Measurements from ENCODE around the gene ANAPC5.
"Not testable (repeated sequence)": the region's sequence is repeated elsewhere in the genome, so short reads cannot be mapped to it uniquely, and the experiment has no call there.

ANAPC5 gene

DNA sequence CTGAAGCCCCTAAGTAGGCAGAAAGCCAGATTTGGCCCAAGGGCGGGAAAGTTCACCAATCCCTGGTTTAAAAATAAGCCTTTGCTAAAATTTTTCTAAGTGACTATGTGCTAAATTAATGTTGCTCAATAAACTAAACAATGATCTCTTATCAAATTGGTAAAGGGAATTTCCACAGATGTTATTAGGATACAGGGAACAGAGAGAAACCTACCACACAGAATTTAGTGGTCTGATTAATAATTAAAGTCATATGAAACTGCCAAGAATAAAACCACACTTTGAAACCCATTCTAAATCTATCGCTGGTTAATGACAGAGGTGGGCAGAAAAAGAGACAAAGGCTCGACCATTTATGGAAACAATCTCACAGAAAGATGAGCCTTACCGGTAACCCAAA, 22.0 kb downstream of the ANAPC5 start:
- H3K9me3 ChIP-seq (ENCODE audit: control insufficient read depth, insufficient read depth, low read length): no peaks in the 10 kb centered on the region
- H3K4me1 ChIP-seq (ENCODE audit: control insufficient read depth, insufficient read depth, low read length): no peaks in the 10 kb centered on the region
- H3K4me3 ChIP-seq (ENCODE audit: low read depth, low read length): no peak overlapping the region
- no peaks in the 10 kb centered on the region for H3K27me3 ChIP-seq (ENCODE audit: control insufficient read depth, insufficient read depth, low read length)
- no peak overlapping the region for H3K9ac ChIP-seq (ENCODE audit: low read depth, low read length)
- peaks cover 36% of the 10 kb centered on the region for H3K36me3 ChIP-seq (ENCODE audit: control insufficient read depth, insufficient read depth, low read length)

DNA sequence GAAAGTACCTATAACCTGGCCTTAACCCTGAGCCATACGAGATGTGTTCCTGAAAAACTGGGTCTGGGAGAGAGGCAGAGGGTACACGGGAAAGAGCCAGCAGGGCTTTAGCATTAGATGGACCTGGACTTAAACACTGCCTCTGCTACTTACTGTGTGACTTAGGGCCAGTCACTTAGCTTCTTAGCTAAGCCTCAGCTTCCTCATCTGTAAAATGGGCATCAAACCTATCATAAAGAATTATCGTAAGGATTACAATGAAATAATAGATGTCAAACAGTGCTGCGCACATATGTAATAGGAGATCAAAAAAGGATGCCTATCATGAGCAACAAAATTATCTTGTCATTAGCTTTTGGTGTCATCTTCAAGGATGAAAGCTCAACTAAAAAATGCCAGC, 23.6 kb downstream of the ANAPC5 start:
- Histone ChIP-seq H3K4me3 (ENCODE audit: low read depth, low read length) (no peak overlapping the region), H3K27me3 (ENCODE audit: control insufficient read depth, insufficient read depth, low read length) (no peaks in the 10 kb centered on the region), H3K36me3 (ENCODE audit: control insufficient read depth, insufficient read depth, low read length) (peaks cover 32% of the 10 kb centered on the region), H3K4me1 (ENCODE audit: control insufficient read depth, insufficient read depth, low read length) (no peaks in the 10 kb centered on the region), H3K9me3 (ENCODE audit: control insufficient read depth, insufficient read depth, low read length) (no peaks in the 10 kb centered on the region), H3K9ac (ENCODE audit: low read depth, low read length) (no peak overlapping the region)

DNA sequence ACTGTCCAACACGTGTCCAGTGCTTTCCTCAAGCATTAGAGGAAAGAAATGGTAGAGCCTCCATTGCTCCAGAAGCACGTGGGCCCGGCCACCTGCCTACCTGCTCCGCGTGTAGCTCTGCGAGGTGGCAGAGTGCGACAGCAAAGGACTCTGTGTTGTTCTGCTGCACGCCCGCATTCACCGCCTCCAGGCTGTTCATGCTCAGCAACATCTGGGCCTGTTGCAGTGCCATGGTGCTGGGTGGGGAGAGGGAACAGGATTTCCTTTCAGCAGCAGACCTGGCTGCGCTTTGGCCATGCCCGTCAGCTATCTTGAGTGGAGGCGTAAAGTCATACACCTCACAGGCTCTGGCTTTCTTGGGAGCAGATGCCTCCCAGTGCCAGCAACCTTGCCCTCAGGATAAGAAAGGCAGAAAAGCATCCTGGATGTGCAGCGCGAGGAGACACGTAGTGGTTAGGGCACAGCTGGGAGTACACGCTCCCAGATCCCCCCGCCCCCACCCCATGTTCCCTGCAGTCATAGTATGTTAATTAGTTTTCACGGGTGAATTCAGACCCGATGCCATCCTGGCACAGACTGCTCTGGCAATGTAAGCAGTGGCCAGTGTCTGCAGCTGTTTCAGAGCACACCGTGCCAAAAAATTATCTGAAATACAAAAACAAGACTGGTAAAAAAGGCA, 25.1 kb downstream of the ANAPC5 start:
- Histone ChIP-seq H3K9me3 (ENCODE audit: control insufficient read depth, insufficient read depth, low read length) (no peaks in the 10 kb centered on the region), H3K36me3 (ENCODE audit: control insufficient read depth, insufficient read depth, low read length) (peaks cover 30% of the 10 kb centered on the region), H3K4me3 (ENCODE audit: low read depth, low read length) (no peak overlapping the region), H3K9ac (ENCODE audit: low read depth, low read length) (no peak overlapping the region), H3K4me1 (ENCODE audit: control insufficient read depth, insufficient read depth, low read length) (no peaks in the 10 kb centered on the region), H3K27me3 (ENCODE audit: control insufficient read depth, insufficient read depth, low read length) (no peaks in the 10 kb centered on the region)

DNA sequence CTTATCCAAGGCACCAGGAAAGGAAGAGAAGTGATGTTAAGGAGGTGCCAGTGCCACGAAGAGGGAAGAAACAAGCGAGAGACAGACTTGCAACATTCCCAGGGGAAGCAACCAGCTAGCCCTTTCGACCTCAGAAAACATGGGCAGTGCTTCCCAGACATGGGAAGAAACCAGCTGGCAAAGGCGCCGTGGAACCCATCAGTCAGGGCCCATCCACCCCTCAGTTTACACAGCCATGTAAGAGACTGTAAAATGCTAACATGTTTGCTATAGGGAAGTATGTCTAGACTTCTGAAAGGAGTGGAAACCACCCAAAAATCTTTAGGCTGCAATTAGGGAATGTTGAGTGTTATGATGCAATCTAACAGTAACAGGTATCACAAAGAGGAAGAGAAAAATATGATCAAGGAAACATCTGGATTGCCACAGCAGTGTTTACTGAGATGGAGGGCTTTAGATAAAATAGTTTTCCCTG, 26.3 kb downstream of the ANAPC5 start:
- peaks cover 25% of the 10 kb centered on the region for H3K36me3 ChIP-seq (ENCODE audit: control insufficient read depth, insufficient read depth, low read length)
- H3K27me3 ChIP-seq (ENCODE audit: control insufficient read depth, insufficient read depth, low read length): no peaks in the 10 kb centered on the region
- H3K4me1 ChIP-seq (ENCODE audit: control insufficient read depth, insufficient read depth, low read length): no peaks in the 10 kb centered on the region
- H3K9ac ChIP-seq (ENCODE audit: low read depth, low read length): no peak overlapping the region
- no peak overlapping the region for H3K4me3 ChIP-seq (ENCODE audit: low read depth, low read length)
- H3K9me3 ChIP-seq (ENCODE audit: control insufficient read depth, insufficient read depth, low read length): no peaks in the 10 kb centered on the region

DNA sequence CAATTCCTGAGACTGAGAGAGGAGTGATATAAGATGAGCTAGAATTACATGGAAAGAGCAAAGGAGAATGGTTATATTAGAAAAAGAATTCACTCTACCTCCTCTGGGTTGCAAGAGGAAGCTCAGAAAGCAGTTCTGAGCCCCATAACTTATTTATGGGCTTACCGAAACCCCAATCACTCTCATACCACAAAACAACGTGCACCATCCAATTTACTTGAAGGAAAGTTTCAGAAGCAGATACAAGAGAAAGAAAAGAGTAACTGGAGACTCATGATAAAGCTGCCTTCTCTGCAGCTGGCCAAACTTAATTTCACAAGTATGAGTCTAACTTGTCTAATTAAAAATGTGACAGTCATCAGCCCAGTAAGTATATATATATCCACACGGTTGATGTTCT, 28.3 kb downstream of the ANAPC5 start:
- H3K4me3 ChIP-seq (ENCODE audit: low read depth, low read length): no peak overlapping the region
- peaks cover 23% of the 10 kb centered on the region for H3K36me3 ChIP-seq (ENCODE audit: control insufficient read depth, insufficient read depth, low read length)
- H3K27me3 ChIP-seq (ENCODE audit: control insufficient read depth, insufficient read depth, low read length): no peaks in the 10 kb centered on the region
- H3K4me1 ChIP-seq (ENCODE audit: control insufficient read depth, insufficient read depth, low read length): no peaks in the 10 kb centered on the region
- no peaks in the 10 kb centered on the region for H3K9me3 ChIP-seq (ENCODE audit: control insufficient read depth, insufficient read depth, low read length)
- H3K9ac ChIP-seq (ENCODE audit: low read depth, low read length): no peak overlapping the region

DNA sequence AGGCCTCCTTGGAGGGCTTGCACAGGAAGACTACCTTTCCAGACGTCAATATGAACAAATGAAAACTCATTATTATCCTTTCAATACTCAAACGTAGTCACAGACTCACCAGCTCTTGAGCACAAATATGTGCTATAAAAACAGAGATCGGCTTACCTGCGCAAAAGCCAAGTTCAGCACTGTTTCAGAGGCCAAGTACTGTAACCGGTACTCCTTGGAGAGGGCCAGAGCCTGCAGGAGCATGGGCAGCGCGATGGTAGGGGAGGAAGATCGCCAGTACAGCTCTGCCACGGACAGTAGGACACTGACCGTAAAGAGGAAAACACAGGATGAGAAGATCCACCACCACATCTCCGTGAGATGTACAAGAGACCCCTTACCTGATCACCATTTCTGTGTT, 34.1 kb downstream of the ANAPC5 start:
- Histone ChIP-seq H3K4me1 (ENCODE audit: control insufficient read depth, insufficient read depth, low read length) (no peaks in the 10 kb centered on the region), H3K36me3 (ENCODE audit: control insufficient read depth, insufficient read depth, low read length) (peaks cover 10% of the 10 kb centered on the region), H3K4me3 (ENCODE audit: low read depth, low read length) (no peak overlapping the region), H3K9me3 (ENCODE audit: control insufficient read depth, insufficient read depth, low read length) (no peaks in the 10 kb centered on the region), H3K9ac (ENCODE audit: low read depth, low read length) (no peak overlapping the region), H3K27me3 (ENCODE audit: control insufficient read depth, insufficient read depth, low read length) (no peaks in the 10 kb centered on the region)

- Histone ChIP-seq H3K4me3 (ENCODE audit: low read depth, low read length) (no peak overlapping the region), H3K9ac (ENCODE audit: low read depth, low read length) (no peak overlapping the region), H3K4me1 (ENCODE audit: control insufficient read depth, insufficient read depth, low read length) (no peaks in the 10 kb centered on the region), H3K27me3 (ENCODE audit: control insufficient read depth, insufficient read depth, low read length) (no peaks in the 10 kb centered on the region), H3K9me3 (ENCODE audit: control insufficient read depth, insufficient read depth, low read length) (no peaks in the 10 kb centered on the region), H3K36me3 (ENCODE audit: control insufficient read depth, insufficient read depth, low read length) (peaks cover 7% of the 10 kb centered on the region)
Measured at GRCh38 chr12:121314431-121314830, 37.8 kb downstream of the ANAPC5 start.

DNA sequence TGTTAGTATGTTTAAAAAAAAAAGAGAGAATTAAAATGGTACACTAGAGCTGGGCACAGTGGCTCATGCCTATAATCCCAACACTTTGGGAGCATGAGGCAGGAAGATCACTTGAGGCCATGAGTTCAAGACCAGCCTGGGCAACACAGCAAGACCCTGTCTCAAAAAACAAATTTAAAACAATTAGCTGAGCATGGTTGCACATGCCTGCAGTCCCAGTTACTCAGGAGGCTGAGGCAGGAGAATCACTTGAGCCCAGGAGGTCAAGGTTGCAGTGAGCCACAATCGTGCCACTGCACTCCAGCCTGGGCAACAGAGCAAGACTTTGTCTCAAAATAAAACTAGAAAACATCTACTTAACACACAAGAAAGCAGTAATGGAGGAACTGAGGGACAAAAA, 42.0 kb downstream of the ANAPC5 start:
- H3K36me3 ChIP-seq (ENCODE audit: control insufficient read depth, insufficient read depth, low read length); H3K27me3 ChIP-seq (ENCODE audit: control insufficient read depth, insufficient read depth, low read length); H3K9me3 ChIP-seq (ENCODE audit: control insufficient read depth, insufficient read depth, low read length); H3K4me1 ChIP-seq (ENCODE audit: control insufficient read depth, insufficient read depth, low read length); H3K9ac ChIP-seq (ENCODE audit: low read depth, low read length); H3K4me3 ChIP-seq (ENCODE audit: low read depth, low read length): not testable (repeated sequence)

DNA sequence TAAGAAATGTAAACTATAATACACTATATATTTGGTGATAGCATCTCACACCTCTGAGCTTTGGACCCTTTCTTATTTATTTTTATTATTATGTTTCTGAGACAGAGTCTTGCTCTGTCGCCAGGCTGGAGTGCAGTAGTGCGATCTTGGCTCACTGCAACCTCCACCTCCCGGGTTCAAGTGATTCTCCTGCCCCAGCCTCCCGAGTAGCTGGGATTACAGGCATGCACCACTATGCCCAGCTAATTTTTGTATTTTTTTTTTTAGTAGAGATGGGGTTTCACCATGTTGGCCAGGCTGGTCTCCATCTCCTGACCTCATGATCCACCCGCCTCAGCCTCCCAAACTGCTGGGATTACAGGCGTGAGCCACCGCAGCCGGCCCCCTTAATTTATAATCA, 44.8 kb downstream of the ANAPC5 start:
- not testable (repeated sequence) for H3K9me3 ChIP-seq (ENCODE audit: control insufficient read depth, insufficient read depth, low read length); H3K4me1 ChIP-seq (ENCODE audit: control insufficient read depth, insufficient read depth, low read length); H3K4me3 ChIP-seq (ENCODE audit: low read depth, low read length); H3K36me3 ChIP-seq (ENCODE audit: control insufficient read depth, insufficient read depth, low read length); H3K27me3 ChIP-seq (ENCODE audit: control insufficient read depth, insufficient read depth, low read length); H3K9ac ChIP-seq (ENCODE audit: low read depth, low read length)

GRCh38 chr12:121304306-121304705, 47.9 kb downstream of the ANAPC5 start:
- Histone ChIP-seq H3K4me1 (ENCODE audit: control insufficient read depth, insufficient read depth, low read length) (peaks cover 2% of the 10 kb centered on the region), H3K36me3 (ENCODE audit: control insufficient read depth, insufficient read depth, low read length) (peaks cover 5% of the 10 kb centered on the region), H3K9me3 (ENCODE audit: control insufficient read depth, insufficient read depth, low read length) (no peaks in the 10 kb centered on the region), H3K27me3 (ENCODE audit: control insufficient read depth, insufficient read depth, low read length) (no peaks in the 10 kb centered on the region), H3K4me3 (ENCODE audit: low read depth, low read length) (no peak overlapping the region), H3K9ac (ENCODE audit: low read depth, low read length) (no peak overlapping the region)

GRCh38 chr12:121301876-121302275, 50.3 kb downstream of the ANAPC5 start:
- Histone ChIP-seq H3K4me3 (ENCODE audit: low read depth, low read length) (no peak overlapping the region), H3K36me3 (ENCODE audit: control insufficient read depth, insufficient read depth, low read length) (no peaks in the 10 kb centered on the region), H3K9ac (ENCODE audit: low read depth, low read length) (no peak overlapping the region), H3K27me3 (ENCODE audit: control insufficient read depth, insufficient read depth, low read length) (no peaks in the 10 kb centered on the region), H3K9me3 (ENCODE audit: control insufficient read depth, insufficient read depth, low read length) (no peaks in the 10 kb centered on the region), H3K4me1 (ENCODE audit: control insufficient read depth, insufficient read depth, low read length) (peaks cover 2% of the 10 kb centered on the region)

DNA sequence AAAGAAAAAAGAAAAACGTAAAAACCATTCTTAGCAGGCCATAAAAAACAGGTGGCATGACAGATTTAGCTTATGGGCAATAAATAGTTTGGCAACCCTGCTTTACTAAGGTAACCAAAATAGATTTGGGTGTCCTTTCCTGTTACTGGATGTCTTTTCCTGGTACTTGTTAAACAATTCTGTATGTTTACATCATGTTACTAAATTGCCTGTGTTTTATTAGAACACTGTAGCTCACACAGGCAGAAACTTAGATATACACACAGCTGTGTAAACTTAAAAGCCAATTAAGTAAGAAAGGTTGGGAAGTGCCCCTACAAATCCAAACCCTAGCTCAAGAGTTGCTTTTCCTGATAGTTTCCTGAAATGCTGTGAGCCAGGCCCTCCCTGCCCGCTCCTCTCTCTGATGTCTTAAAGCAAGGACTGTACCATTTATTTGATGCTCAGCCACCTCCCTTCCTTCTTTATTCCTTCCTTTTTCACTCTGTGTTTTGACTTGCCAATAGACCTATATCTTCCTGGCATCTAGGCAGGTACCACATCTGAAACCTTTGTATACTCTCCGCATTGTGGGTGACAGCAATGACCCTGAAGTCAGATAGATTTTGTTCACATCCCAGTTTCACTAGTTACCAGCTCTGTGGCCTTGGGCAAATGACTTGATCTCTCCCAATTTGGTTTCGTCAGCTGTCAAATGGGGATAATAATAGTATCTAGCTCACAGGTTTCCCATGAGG, 52.0 kb downstream of the ANAPC5 start:
- Histone ChIP-seq H3K9me3 (ENCODE audit: control insufficient read depth, insufficient read depth, low read length) (no peaks in the 10 kb centered on the region), H3K27me3 (ENCODE audit: control insufficient read depth, insufficient read depth, low read length) (no peaks in the 10 kb centered on the region), H3K4me1 (ENCODE audit: control insufficient read depth, insufficient read depth, low read length) (peaks cover 2% of the 10 kb centered on the region), H3K4me3 (ENCODE audit: low read depth, low read length) (no peak overlapping the region), H3K36me3 (ENCODE audit: control insufficient read depth, insufficient read depth, low read length) (no peaks in the 10 kb centered on the region), H3K9ac (ENCODE audit: low read depth, low read length) (no peak overlapping the region)
